Measurements from ENCODE around the gene PPP1R3E.

PPP1R3E gene

GRCh38 chr14:23302290-23303225, at the start of gene PPP1R3E:
PPP1R3E (minus strand) TSS chr14:23302859; CDS start chr14:23302576, 283 bp downstream.
- POLR2A ChIA-PET, result interaction anchor here (2.3 to 2.7 kb wide), 2 partner anchors 17 to 19 kb away, joined by 9 to 34 read pairs; partner anchors contain the start of genes HOMEZ and PABPN1
- H3K4me3 ChIP-seq (ENCODE audit: low read depth, low read length), result peak within 1 kb of the TSS; percentile 68
- no peak for DNase-seq (ENCODE audit: low read depth, low spot score)
- TF ChIP-seq CTCF (IDR thresholded peaks at IDR 0.05; ENCODE audit: insufficient read depth, low read length, missing control alignments), result no peak
- CTCF ChIA-PET, result interaction anchor here (0.8 to 20.5 kb wide), 10 partner anchors 9 to 226 kb away, joined by 3 to 300 read pairs (median 6); partner anchors contain the start of gene HOMEZ

GRCh38 chr14:23351681-23352505, 49.2 kb upstream of the PPP1R3E start:
- peak; percentile 23 for TF ChIP-seq CTCF (IDR thresholded peaks at IDR 0.05; ENCODE audit: insufficient read depth, low read length, missing control alignments)
- DNase-seq (ENCODE audit: low read depth, low spot score), result no peak
- POLR2A ChIA-PET, result interaction anchor here (1.0 to 3.2 kb wide), 5 partner anchors 8 to 30 kb away, joined by 4 to 28 read pairs (median 10); partner anchors contain the start of gene PABPN1
- H3K4me3 ChIP-seq (ENCODE audit: low read depth, low read length), result peak overlapping the region; percentile 87
- CTCF ChIA-PET, result interaction anchor here (1.0 to 3.2 kb wide), 8 partner anchors 10 to 90 kb away, joined by 4 to 33 read pairs (median 6); no protein-coding TSS in a partner anchor

GRCh38 chr14:23349156-23349845, 46.6 kb upstream of the PPP1R3E start:
- no peak for DNase-seq (ENCODE audit: low read depth, low spot score)
- no peak overlapping the region for H3K4me3 ChIP-seq (ENCODE audit: low read depth, low read length)
- ChIA-PET CTCF (interaction anchor here (0.7 kb wide), 1 partner anchor 31 kb away, joined by 3 read pairs; no protein-coding TSS in a partner anchor), POLR2A (no interaction called here)
- TF ChIP-seq CTCF (IDR thresholded peaks at IDR 0.05; ENCODE audit: insufficient read depth, low read length, missing control alignments), result no peak

GRCh38 chr14:23348297-23348655, 45.6 kb upstream of the PPP1R3E start:
- ChIA-PET CTCF (no interaction called here), POLR2A (interaction anchor here (0.7 kb wide), 1 partner anchor 391 kb away, joined by 3 read pairs; the partner anchor contains the start of gene HAUS4)
- H3K4me3 ChIP-seq (ENCODE audit: low read depth, low read length), result no peak overlapping the region
- no peak for TF ChIP-seq CTCF (IDR thresholded peaks at IDR 0.05; ENCODE audit: insufficient read depth, low read length, missing control alignments)
- DNase-seq (ENCODE audit: low read depth, low spot score), result no peak

- CTCF ChIA-PET, result interaction anchor here (1.2 kb wide), 1 partner anchor 11 kb away, joined by 3 read pairs; no protein-coding TSS in a partner anchor
- no peak for TF ChIP-seq CTCF (IDR thresholded peaks at IDR 0.05; ENCODE audit: insufficient read depth, low read length, missing control alignments)
- no peak overlapping the region for H3K4me3 ChIP-seq (ENCODE audit: low read depth, low read length)
- POLR2A ChIA-PET, result interaction anchor here (0.7 kb wide), 1 partner anchor 391 kb away, joined by 3 read pairs; the partner anchor contains the start of gene HAUS4
- DNase-seq (ENCODE audit: low read depth, low spot score), result no peak
Measured at GRCh38 chr14:23347406-23348296, 45.0 kb upstream of the PPP1R3E start.
